Stimulated activated naive CD8-positive, alpha-beta T cell treated with anti-CD3 and anti-CD28 coated beads, Interleukin-15, Interleukin-2, amounts not matched to agents 100 ng/mL and 50 ng/mL, for 24 hours (primary cell): ENCODE data around the gene UBASH3B.
"Not testable (repeated sequence)": the region's sequence is repeated elsewhere in the genome, so short reads cannot be mapped to it uniquely, and the experiment has no call there.

Experiments
- H3K27ac Mint-ChIP-seq: one replicate; pipeline ENCODE4 v1.8.0; 2021; ENCODE audit warnings: mild to moderate bottlenecking, mixed read lengths
- H3K27me3 Mint-ChIP-seq: one replicate; pipeline ENCODE4 v1.8.0; 2021; ENCODE audit warnings: mixed read lengths
- H3K36me3 Mint-ChIP-seq: one replicate; pipeline ENCODE4 v1.8.0; 2021; ENCODE audit warnings: low read depth, mixed read lengths
- H3K4me1 Mint-ChIP-seq: one replicate; pipeline ENCODE4 v1.8.0; 2021; ENCODE audit warnings: low read depth, mixed read lengths
- H3K4me3 Mint-ChIP-seq: one replicate; pipeline ENCODE4 v1.8.0; 2021; ENCODE audit warnings: mild to moderate bottlenecking, mixed read lengths
- H3K9me3 Mint-ChIP-seq: one replicate; pipeline ENCODE4 v1.8.0; 2021; ENCODE audit warnings: mixed read lengths

The UBASH3B gene

DNA sequence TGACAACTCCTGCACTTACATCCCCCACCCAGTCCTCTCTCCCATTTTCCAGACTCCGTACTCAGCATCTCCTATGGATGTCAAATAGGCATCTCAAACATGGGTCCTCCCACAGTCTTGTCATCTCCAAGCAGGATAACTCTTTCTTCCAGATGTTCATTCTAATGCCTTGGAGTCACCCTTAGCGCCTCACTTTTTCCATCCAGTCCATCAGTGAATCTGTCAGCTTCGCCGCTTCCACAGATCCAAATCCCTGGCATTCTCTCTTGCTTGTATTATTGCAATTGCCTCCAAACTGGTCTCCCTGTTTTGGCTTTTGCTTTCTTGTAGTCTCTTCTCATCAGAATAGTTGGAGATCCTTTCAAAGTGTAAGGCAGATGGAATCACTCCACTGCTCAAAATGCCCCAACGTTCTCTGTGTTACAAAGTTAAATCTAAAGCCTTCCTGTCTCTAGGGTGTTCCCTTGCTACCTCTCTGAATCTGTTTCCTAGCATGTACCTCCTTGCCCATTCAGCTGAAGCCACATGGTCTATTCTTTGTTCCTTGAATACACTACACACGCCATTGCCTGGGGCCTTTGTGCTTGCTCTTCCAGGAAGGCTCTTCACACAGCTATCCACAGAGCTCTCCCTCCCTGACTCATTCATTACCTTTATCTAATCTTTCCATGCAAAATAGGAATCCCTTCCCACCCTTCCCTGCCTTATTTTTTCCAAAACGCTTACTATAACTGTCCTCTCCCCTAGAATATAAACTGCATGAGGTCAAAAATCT, 64.8 kb downstream of the UBASH3B start:
- no peaks in the 10 kb centered on the region for H3K27me3 Mint-ChIP-seq
- peaks cover 98% of the 10 kb centered on the region for H3K4me1 Mint-ChIP-seq
- peaks cover 32% of the 10 kb centered on the region for H3K36me3 Mint-ChIP-seq
- peak overlapping the region; percentile 90 for H3K27ac Mint-ChIP-seq
- H3K9me3 Mint-ChIP-seq, result no peaks in the 10 kb centered on the region
- H3K4me3 Mint-ChIP-seq, result peak overlapping the region; percentile 15

DNA sequence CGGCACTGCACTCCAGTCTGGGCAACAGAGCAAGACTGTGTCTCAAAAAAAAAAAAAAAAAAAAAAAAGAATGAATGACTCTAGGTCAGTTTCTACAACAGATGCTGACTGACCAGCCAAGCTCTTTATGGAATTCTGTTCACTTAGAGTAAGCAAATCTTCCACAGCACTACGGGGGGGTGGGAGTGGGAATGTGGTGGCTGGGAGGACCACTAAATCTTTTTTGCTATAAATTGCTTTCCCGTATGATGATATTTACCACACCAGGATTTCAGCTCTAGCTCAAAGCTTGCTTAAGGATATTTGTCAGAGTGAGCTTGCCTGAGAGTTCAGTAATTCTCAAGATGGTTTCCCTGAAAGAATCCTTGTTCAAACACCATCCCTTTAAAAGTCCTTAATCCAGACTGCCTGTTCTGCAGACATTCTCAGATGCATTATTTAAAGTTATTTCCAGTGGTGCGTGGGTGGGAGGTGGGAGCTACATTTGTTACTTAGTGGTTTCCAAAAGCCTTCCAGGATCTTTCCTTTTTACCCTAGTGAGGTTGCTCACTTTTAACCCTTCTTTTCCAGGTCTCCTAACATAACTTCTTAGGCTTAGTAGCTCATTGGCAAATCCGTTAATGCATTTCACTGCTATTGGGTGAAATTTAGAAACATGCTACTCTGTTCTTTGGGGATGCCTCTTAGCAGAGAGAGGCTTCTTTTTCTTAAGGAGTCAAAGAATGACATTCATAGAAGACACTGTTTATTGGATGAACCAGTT, 65.9 kb downstream of the UBASH3B start:
- peaks cover 28% of the 10 kb centered on the region for H3K36me3 Mint-ChIP-seq
- peak overlapping the region; percentile 90 for H3K27ac Mint-ChIP-seq

DNA sequence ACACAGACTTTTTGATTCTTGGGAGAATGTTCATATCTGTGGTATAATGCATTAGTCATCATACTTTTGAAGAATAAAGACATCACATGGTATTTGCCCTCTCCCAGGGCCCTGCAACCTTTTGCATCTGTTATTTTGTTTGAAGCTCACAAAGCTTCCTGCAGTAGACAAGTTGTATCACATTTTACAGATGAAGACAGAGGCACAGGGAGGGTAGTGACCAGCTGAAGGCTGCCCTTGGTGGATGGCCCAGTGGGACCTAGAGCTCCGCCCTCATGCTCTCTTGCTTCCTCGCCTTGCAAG, 66.4 kb downstream of the UBASH3B start:
- peak overlapping the region; percentile 90 for H3K27ac Mint-ChIP-seq
- peaks cover 98% of the 10 kb centered on the region for H3K4me1 Mint-ChIP-seq
- peaks cover 28% of the 10 kb centered on the region for H3K36me3 Mint-ChIP-seq
- H3K9me3 Mint-ChIP-seq, result no peaks in the 10 kb centered on the region
- peak overlapping the region; percentile 70 for H3K4me3 Mint-ChIP-seq
- H3K27me3 Mint-ChIP-seq, result no peaks in the 10 kb centered on the region

More for the DNA sequence above, 65.9 kb downstream of the UBASH3B start:
- Mint-ChIP-seq H3K4me1 (peaks cover 98% of the 10 kb centered on the region), H3K4me3 (peak overlapping the region; percentile 70), H3K27me3 (no peaks in the 10 kb centered on the region), H3K9me3 (no peaks in the 10 kb centered on the region)

DNA sequence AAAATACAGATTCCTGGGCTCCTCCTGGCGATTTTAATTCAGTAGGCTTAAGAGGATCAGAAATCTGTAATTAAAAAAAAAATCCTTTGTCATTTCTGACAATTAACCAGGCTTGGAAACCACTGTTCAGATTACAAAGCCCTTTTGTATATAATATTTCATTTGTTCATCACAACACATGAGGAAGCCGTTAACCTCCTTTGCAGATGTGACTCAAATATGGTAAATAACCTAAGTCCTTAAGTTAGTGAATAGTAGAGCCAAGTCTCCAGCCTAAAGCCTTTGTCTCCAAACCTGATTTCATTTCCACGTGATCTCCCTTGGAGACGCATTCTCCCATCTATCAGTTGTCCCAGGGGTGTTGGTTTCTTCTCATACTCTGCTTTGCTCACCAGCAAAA, 67.6 kb downstream of the UBASH3B start:
- peak overlapping the region; percentile 70 for H3K4me3 Mint-ChIP-seq
- H3K27me3 Mint-ChIP-seq, result no peaks in the 10 kb centered on the region
- peaks cover 28% of the 10 kb centered on the region for H3K36me3 Mint-ChIP-seq
- H3K27ac Mint-ChIP-seq, result peak overlapping the region; percentile 90
- H3K9me3 Mint-ChIP-seq, result no peaks in the 10 kb centered on the region
- peaks cover 98% of the 10 kb centered on the region for H3K4me1 Mint-ChIP-seq

DNA sequence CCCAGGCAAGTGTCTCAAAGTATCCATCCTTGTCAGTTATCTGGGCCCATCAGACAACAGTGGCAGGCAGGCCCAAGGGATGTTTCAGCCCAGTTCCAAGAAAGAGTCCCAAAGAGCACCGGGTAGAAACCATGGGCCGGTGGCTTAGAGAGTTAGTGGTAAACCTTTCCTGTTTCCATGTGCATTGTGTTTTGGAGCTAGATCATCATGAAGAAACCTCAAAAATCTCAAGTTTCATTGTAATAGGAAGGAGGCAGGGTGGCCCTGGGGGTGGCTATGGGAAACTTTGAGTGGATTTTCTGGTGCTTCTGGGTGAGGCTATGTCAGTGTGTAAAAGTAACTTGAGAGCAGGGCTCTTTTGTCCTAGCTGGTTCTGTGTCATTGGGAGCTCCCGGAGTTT, 68.1 kb downstream of the UBASH3B start:
- H3K4me3 Mint-ChIP-seq, result peak overlapping the region; percentile 68
- peaks cover 98% of the 10 kb centered on the region for H3K4me1 Mint-ChIP-seq
- no peaks in the 10 kb centered on the region for H3K9me3 Mint-ChIP-seq
- H3K27me3 Mint-ChIP-seq, result no peaks in the 10 kb centered on the region
- peaks cover 25% of the 10 kb centered on the region for H3K36me3 Mint-ChIP-seq
- H3K27ac Mint-ChIP-seq, result peak overlapping the region; percentile 86

DNA sequence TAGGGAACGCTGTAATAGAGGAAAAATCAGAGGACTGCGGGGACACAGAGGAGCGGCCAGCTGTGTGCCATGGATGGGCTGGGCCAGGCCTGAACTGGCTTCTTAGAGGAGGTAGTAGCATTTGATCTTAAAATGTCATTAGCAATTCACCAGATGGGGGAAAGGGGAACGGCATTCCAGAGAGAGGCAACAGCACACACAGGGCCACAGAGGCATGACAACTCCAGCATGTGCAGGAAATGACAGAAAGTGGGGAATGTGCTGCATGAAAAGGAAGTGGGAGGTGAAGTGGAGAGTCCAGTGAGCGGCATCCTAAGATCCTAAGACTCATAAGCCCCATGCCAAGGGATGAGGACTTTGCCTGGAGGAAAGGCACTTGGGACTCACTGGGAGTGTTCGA, 69.0 kb downstream of the UBASH3B start:
- peak overlapping the region; percentile 86 for H3K27ac Mint-ChIP-seq
- H3K4me3 Mint-ChIP-seq, result peak overlapping the region; percentile 68
- H3K36me3 Mint-ChIP-seq, result peaks cover 24% of the 10 kb centered on the region
- H3K9me3 Mint-ChIP-seq, result no peaks in the 10 kb centered on the region
- H3K4me1 Mint-ChIP-seq, result peaks cover 98% of the 10 kb centered on the region
- no peaks in the 10 kb centered on the region for H3K27me3 Mint-ChIP-seq

DNA sequence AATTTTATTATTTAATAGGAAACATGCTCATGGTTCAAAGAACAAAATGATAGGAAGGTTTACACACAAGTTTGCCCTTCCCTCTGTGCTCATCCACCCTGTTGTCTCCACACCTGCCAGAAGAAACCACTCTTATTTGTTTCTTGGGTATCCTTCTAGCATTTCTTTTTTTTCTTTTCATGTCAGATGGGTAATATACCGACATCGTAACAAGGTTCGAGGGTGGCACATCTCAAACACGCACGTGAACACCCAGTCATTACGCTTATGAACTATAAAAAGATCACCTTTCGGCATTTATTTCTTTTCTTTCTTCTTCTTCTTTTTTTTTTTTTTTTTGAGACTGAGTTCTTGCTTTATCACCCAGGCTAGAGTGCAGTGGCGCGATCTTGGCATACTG, 70.5 kb downstream of the UBASH3B start:
- Mint-ChIP-seq H3K4me1 (peaks cover 88% of the 10 kb centered on the region), H3K4me3 (peak overlapping the region; percentile 31), H3K27me3 (no peaks in the 10 kb centered on the region), H3K9me3 (no peaks in the 10 kb centered on the region), H3K36me3 (peaks cover 12% of the 10 kb centered on the region), H3K27ac (peak overlapping the region; percentile 81)

DNA sequence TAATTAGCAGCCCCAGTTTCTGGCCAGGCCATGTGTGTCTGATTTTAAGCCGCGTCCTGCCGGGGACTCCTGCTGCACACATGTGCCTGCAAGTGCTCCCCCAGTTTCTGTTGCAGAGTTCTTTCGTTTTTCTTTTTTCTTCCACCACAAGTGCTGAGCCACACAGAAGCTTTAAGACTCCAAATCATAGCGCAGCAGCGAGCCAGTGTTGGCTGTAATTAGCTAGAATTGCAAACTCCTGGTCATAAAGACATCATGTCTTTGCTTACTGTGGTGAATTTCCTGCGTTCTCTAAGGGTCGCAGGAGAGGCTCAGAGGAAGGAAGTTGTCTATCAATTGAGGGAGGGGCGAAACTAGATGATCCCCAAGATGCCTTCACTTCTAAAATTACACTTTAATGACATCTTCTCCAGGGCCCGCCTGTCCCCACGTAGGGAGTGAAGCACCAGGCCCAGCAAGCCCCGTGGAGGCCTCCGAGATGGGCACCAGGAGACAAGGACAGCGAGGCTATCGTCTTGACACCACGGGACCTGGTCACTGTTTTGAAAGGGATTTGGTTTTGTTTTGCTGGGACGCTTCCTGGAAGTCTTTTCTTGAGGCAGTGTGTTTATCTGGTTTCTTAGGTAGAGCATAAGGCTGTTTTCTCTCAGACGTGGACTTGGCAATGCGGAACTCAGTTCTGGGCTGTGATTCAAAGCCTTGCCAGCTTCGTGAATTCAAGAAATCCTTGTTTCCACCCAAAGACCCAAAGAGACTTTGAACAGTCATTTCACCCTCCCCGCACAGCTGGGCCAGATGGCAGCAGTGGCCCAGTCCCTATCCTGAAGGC, 71.8 kb downstream of the UBASH3B start:
- Mint-ChIP-seq H3K4me1 (peaks cover 84% of the 10 kb centered on the region), H3K4me3 (peak overlapping the region; percentile 73), H3K36me3 (peaks cover 6% of the 10 kb centered on the region), H3K27me3 (no peaks in the 10 kb centered on the region), H3K27ac (peak overlapping the region; percentile 91), H3K9me3 (no peaks in the 10 kb centered on the region)

DNA sequence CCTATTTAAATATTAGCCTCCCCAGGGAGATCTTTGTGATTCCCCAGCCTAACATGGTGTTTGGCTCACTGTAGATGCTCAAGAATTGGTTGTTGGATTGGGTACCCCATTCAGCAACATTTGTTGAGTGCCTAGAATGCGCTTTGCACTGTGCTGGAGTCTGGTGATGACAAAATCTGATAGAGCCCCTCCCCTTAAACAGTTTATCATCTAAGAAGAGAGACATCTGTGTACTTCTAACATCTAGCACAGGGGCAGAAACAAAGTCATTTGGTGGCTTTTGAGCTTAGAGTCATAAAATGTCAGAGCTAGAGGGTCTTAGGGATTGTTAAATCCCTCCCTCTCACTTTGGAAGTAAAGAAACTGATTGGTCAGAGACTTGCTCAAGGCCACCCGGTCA, 73.0 kb downstream of the UBASH3B start:
- H3K4me1 Mint-ChIP-seq, result peaks cover 72% of the 10 kb centered on the region
- H3K9me3 Mint-ChIP-seq, result no peaks in the 10 kb centered on the region

DNA sequence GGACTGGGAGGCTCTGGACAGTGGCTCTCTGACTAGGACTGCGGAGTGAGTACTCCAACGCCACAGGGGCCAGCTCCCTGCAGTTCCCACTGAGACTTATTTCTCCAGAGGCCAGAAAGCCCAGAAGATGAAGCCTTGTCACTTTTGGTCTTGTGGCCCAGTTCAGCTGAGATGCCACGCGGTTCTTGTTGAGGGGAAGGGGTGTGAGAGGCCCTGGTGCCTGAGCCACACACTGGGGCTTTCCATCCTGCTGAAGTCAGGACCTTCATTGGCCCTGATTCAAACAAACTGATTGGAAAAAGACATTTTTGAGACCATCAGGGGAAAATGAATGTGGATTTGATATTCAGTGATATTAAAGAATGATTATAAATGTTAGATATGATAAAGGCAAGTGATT, 73.6 kb downstream of the UBASH3B start:
- H3K27me3 Mint-ChIP-seq, result no peaks in the 10 kb centered on the region
- no peak overlapping the region for H3K4me3 Mint-ChIP-seq
- H3K27ac Mint-ChIP-seq, result peak overlapping the region; percentile 59
- peaks cover 8% of the 10 kb centered on the region for H3K36me3 Mint-ChIP-seq
- peaks cover 66% of the 10 kb centered on the region for H3K4me1 Mint-ChIP-seq
- H3K9me3 Mint-ChIP-seq, result no peaks in the 10 kb centered on the region

More for the DNA sequence above, 73.0 kb downstream of the UBASH3B start:
- Mint-ChIP-seq H3K4me3 (no peak overlapping the region), H3K27me3 (no peaks in the 10 kb centered on the region), H3K27ac (peak overlapping the region; percentile 59), H3K36me3 (peaks cover 7% of the 10 kb centered on the region)

DNA sequence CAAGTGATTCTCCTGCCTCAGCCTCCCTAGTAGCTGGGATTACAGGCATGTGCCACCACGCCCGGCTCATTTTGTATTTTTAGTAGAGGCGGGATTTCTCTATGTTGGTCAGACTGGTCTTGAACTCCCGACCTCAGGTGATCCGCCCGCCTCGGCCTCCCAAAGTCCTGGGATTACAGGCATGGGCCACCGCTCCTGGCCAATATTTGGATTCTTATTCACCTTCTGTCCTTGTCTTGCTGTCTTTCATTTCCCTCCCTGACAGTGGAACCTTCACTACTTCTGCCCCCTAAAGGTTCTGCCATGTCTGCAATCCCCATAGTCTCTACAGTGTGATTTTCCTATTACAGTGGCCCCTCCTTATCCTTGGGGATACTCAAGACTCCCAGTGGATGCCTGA, 75.2 kb downstream of the UBASH3B start:
- H3K9me3 Mint-ChIP-seq, H3K4me3 Mint-ChIP-seq, H3K36me3 Mint-ChIP-seq, H3K27ac Mint-ChIP-seq, H3K27me3 Mint-ChIP-seq: not testable (repeated sequence)
- H3K4me1 Mint-ChIP-seq, result peaks cover 53% of the 10 kb centered on the region

DNA sequence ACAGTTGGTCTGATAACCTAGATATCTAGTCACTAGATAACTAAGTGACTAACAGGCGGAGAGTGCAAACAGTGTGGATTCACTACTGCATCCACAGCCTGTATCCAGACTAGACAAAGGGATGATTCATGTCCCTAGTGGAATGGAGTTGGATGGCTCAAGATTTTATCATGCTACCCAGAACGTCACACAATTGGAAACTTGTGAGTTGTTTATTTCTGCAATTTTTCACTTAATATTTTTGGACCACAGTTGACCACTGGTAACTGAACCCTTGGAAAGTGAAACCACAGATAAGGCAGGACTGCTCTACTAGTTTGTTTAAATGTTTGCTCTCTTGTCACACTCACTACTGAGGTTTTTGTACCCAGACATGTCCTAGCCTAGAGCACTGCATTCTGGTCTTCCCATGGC, 76.0 kb downstream of the UBASH3B start:
- no peaks in the 10 kb centered on the region for H3K27me3 Mint-ChIP-seq
- H3K36me3 Mint-ChIP-seq, result peaks cover 4% of the 10 kb centered on the region
- H3K27ac Mint-ChIP-seq, result no peak overlapping the region
- no peak overlapping the region for H3K4me3 Mint-ChIP-seq
- H3K9me3 Mint-ChIP-seq, result no peaks in the 10 kb centered on the region
- peaks cover 45% of the 10 kb centered on the region for H3K4me1 Mint-ChIP-seq

DNA sequence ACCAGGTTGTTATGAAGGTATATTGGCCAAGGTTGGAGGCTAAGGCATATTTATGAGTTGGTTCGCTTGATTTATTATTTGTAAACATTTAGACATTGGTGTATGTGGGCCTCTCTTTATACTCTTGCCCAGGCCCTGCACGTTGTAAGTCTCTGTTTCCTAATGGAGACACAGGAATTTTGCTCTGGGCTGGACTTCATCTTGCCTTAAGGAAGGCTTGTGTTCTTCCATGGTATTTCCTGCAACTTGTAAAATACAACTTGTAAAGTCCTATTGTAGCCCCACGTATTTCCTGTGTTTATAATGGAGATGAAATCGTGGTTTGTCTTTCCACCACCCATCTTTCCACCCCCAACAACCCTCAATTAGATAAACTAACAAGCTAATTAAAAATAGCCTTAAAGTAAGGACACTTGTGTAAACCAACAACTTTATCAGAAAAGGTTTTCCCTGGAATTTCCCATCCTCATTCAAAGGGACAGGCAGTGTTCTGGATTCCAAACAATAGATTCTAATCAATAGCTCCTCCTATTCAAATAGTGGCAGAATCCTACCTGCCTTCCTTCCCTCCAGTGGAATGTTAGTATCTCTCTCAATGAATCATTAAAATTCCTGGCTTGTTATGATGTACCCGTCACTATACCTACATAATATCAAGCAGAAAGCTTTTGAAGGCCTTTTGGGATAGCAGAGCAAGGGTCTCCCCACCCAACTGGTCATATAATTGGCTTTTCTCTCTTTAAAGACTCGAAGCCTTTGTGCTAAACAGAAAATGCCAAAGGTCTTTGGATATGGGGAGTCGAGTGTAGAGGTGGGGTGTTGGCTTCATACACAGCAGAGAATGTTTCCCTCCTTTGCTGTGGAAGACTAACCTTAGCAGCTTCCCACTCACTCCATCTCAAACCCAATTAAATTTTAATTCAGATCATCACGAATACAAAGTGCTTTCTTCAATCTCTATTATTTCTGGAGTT, 77.1 kb downstream of the UBASH3B start:
- H3K36me3 Mint-ChIP-seq, result peaks cover 4% of the 10 kb centered on the region
- H3K4me1 Mint-ChIP-seq, result peaks cover 33% of the 10 kb centered on the region
- no peaks in the 10 kb centered on the region for H3K27me3 Mint-ChIP-seq
- no peak overlapping the region for H3K27ac Mint-ChIP-seq
- H3K9me3 Mint-ChIP-seq, result no peaks in the 10 kb centered on the region
- no peak overlapping the region for H3K4me3 Mint-ChIP-seq

DNA sequence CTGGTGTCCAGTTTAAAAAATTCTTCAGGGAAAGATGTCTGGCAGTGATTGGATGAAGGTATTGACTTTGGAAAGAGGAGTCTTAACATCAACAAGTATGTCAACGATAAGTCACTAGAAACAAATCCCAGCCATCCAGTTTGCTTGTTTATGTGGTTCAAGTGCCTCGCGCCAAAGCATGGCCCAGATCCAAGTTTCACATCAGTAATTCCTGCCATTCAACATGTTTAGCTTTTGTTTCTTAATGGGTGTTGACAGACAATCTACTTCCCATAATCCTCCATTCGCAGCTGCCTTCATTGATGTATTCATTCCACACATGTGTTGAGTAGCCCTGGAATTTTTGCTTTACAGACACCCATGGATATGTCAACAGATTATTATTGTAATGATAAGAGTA, 77.8 kb downstream of the UBASH3B start:
- Mint-ChIP-seq H3K4me3 (no peak overlapping the region), H3K9me3 (no peaks in the 10 kb centered on the region), H3K27ac (no peak overlapping the region), H3K4me1 (peaks cover 26% of the 10 kb centered on the region), H3K36me3 (peaks cover 4% of the 10 kb centered on the region), H3K27me3 (no peaks in the 10 kb centered on the region)
